D341Med (cell line): Measurements from ENCODE around the gene GLYATL3.
A peak's percentile ranks its signal among the peaks of the same experiment; 100 is the strongest.
"Not testable (repeated sequence)": the region's sequence is repeated elsewhere in the genome, so short reads cannot be mapped to it uniquely, and the experiment has no call there.

Experiments used
- DNase-seq: peaks from one replicate; pipeline ENCODE4 v3.0.0; 2012; ENCODE audit warnings: low spot score

The GLYATL3 gene

DNA sequence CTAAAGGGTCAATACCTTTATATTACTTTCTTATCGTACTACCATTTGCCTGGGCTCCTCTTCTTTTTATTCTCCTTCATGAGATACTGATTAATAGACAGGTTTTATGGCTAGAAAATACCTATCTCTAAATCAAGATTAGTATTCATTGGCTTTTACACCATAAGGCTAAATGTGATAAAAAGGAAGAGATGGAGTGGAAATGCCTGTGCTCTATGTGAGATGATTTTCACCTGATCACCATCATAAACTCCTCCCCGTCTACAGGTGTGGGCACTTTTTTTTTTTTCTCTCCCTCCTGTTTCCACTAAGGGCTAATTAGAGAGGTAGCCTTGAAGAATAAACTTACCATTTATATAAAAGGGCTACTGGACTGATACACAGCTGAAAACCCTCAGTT lies at the start of gene GLYATL3:
GLYATL3 (plus strand) TSS at position 301 of the 400 bp plus-strand sequence. CDS start 12,068 bp downstream, outside the sequence.
- no peak for DNase-seq

DNA sequence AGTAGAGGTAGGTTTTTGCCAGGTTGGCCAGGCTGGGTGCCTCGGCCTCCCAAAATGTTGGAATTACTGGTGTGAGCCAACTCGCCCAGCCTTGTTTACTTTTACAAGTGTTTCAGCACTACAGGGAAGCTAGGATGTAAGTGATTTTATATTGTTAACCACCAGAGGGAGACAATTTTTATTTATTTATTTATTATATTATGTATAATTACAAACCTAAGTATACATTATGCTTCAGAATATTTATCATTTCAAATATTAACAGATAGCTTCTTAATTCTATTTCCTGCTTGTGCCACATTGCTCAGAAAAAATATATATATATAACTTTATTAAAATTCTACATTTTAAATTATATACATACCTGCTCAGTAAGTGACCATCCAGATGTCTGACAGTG lies 46.5 kb upstream of the GLYATL3 start:
- DNase-seq, result peak; percentile 18

DNA sequence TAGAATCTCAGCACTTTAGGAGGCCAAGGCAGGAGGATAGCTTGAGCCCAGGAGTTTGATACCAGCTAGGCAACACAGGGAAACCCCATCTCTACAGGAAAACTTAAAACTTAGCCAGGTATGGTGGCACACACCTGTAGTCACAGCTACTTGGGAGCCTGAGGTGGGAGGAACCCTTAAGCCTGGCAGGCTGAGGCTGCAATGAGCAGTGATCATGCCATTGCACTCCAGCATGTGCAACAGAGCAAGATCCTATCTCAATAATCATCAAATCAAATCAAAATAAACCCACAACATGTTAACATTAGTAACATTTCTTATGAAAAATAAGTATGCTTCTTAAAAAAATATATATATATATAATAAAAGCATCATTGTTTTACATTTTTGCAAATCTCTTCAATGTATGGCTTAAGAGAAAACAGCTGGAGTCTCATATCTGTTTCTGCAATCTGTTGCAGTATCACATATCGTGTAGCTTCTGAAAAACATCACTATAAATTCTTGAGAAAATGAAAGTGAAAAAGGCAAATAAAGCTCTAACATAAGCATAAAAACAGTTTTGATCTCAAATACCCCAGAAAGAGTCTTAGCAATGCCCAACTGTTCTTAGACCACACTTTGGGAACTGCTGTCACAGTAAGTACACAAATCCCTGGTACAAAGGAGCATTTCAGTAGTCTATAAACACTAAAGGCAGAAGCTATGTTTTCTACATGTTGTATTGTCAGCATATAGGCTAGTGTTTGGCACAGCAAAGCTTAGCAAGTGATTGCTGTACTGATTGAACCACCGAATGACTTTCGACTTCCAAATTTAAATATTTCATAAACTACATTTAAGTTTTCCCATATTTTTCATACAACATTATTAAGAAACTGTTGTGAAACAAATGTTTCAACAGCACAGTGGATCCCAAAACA lies 44.7 kb upstream of the GLYATL3 start:
- no peak for DNase-seq

DNA sequence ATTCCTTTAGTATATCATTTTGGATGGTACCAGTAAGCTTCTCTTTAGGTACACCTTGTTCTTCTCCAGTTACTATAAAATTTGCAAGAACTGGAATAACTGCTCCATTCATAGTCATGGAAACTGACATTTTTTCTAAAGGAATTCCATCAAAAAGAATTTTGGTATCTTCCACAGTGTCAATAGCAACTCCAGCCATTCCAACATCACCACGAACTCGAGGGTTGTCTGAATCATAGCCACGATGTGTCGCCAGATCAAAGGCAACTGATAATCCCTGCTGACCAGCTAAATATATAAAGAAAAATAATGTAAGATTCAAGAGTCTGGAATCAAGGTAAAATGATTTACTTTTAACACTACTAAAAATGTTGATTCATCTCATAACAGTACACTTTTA lies 42.0 kb upstream of the GLYATL3 start:
- no peak for DNase-seq

DNA sequence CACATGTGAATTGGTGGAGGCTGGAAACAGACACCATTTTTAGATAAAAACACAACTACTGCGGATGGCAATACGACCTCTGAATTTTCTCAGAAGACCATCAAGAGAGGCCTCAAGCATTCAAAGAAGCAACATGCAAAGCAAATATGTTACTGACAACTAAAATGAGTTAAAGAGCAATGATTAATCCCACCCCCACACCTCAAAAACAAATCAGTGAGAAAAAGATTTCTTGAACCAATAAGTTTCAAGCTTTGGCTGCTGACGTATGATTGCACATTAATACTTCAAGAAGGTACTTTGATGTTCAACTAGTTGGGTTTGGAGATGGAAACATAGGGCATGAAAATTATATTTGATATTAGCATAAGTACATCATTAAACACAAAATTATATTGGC lies 37.7 kb upstream of the GLYATL3 start:
- DNase-seq, result no peak

DNA sequence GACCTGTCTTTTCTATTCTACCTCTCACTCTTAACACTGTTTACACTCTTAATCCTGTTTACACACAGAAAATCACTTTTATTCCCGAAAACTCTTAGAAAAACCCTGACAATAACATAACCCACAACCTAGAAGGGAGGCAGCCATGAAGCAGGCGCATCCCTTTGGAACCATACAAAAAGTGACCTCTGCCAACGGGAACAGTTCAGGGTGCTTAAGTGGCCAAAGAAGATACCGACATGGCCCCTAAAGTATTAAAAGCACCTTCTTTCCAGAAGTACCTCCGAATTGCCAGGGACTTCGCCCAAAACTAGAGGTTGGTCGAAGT lies 37.2 kb upstream of the GLYATL3 start:
- peak; percentile 19 for DNase-seq

DNA sequence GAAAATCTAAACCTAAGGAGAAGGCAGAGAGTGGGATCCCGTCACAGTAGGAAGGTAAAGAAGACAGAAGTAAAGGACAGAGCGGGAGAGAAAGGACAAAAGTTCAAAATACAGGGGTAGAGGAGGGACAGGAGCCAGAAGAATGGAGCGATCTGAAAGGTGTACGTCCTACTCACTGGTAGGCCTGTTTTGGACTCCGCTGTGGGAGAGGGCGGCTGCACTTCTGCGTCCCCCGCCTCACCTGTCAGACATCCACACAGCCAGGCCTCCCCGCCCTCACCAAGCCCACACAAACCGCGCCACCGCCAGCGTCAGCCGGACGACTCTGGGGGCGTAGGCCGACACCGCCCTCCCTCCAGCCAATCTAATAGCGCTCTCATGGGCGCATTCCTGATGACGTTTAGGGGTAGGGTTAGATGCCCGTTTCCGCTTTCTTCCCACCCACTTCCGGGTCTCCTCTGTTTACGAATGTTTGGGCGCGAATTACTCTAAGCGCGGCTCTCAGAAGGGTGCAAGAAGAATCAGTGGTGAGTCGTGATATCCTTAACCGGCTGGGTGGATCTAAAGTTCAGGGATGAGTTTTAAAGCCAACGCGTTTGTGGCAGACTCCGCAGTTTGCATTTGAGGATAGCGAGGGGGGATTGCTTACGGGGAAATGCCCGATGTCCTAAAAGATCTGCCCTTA lies 36.7 kb upstream of the GLYATL3 start, which contains the start of the genes CENPQ and MMUT:
CENPQ (plus strand) TSS at position 444 of the 685 bp plus-strand sequence. CDS start 6,807 bp downstream, outside the sequence.
MMUT (minus strand) TSS at position 327 of the 685 bp plus-strand sequence. CDS start 3,787 bp downstream, outside the sequence.
- DNase-seq, result peak; percentile 94

DNA sequence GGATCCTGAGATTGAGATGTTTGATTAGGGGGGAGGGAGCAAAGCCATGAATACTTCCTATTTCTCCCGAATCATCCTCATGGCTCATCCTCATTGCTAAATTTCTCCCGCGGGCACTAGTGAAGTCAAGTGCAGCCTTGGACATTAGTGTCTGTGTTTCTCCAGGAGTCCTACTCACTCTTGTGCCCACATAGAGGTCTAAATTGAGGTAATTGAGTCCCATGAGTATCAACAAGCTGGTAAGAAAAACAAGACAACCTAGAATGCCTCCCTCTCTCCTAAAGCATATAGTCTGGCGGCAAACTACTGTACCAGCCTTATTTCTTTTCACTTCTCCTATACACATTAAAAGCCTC lies 36.1 kb upstream of the GLYATL3 start:
- DNase-seq, result peak; percentile 14

DNA sequence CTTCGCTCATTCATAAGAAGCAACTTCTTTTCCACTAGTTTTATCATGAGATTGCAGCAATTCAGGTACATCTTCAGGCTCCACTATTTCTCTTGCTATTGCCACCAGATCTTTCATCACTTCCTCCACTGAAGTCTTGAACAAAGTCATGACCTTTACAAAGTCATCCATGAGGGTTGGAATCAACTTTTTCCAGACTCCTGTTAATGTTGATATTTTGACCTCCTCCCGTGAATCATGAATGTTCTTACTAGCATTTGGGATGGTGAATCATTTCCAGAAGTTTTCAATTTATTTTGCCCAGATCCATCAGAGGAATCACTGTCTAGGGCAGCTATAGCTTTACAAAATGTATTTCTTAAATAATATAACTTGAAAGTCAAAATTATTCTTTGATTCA lies 35.0 kb upstream of the GLYATL3 start:
- DNase-seq, result no peak

DNA sequence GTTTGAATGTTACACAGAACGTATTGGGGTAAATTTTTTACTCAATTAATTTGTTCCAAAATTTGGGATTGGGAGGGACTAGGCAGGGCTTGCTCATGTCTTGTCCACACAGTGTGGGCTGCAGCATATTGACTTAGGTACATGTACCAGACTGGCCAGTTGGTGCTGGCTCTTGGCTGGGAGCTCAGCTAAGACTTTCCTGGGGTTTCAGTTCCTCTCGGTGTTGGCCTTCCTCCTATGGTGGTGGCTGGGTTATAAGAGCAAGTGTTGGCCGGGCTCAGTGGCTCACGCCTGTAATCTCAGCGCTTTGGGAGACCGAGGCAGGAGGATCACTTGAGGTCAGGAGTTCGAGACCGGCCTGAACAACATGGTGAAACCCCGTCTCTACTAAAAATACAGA lies 31.7 kb upstream of the GLYATL3 start:
- no peak for DNase-seq

DNA sequence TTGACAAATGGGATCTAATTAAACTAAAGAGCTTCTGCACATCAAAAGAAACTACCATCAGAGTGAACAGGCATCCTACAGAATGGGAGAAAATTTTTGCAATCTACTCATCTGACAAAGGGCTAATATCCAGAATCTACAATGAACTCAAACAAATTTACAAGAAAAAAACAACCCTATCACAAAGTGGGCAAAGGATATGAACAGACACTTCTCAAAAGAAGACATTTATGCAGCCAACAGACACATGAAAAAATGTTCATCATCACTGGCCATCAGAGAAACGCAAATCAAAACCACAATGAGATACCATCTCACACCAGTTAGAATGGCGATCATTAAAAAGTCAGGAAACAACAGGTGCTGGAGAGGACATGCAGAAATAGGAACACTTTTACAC lies 23.2 kb upstream of the GLYATL3 start:
- not testable (repeated sequence) for DNase-seq

DNA sequence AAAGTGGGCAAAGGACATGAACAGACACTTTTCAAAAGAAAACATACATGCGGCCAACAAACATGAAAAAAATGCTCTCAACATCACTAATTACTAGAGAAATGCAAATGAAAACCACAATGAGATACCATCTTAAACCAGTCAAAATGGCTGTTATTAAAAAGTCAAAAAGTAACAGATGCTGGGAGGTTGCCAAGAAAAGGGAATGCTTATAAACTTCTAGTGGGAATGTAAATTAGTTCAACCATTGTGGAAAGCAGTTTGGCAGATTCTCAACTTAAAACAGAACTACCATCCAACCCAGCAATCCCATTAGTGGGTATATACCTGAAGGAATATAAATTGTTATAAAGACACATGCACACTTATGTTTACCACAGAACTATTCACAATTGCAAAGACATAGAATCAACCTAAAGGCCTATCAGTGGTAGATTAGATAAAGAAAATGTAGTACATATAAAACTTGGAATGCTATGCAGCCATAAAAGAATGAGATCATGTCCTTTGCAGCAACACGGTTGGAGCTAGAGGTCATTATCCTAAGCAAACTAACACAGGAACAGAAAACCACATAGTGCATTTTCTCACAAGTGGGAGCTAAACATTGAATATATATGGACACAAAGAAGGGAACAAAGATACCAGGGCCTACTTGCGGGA lies 20.3 kb upstream of the GLYATL3 start:
- DNase-seq, result no peak

DNA sequence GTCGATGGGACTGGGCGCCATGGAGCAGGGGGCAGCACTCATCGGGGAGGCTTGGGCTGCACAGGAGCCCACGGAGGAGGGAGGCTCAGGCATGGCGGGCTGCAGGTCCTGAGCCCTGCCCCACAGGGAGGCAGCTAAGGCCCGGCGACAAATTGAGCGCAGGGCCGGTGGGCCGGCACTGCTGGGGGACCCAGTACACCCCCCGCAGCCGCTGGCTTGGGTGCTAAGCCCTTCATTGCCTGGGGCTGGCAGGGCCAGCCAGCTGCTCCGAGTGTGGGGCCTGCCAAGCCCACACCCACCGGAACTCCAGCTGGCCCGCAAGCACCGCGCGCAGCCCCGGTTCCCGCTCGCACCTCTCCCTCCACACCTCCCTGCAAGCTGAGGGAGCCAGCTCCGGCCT lies 17.9 kb upstream of the GLYATL3 start:
- not testable (repeated sequence) for DNase-seq

DNA sequence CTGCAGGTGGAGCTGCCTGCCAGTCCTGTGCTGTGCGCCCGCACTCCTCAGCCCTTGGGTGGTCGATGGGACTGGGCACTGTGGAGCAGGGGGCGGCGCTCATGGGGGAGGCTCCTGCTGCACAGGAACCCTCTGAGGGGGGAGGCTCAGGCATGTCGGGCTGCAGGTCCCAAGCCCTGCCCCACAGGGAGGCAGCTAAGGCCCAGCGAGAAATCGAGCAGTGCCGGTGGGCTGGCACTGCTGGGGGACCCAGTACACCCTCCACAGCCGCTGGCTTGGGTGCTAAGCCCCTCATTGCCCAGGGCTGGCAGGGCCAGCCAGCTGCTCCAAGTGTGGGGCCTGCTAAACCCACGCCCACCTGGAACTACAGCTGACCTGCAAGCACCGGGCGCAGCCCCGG lies 16.3 kb upstream of the GLYATL3 start:
- DNase-seq, result not testable (repeated sequence)

DNA sequence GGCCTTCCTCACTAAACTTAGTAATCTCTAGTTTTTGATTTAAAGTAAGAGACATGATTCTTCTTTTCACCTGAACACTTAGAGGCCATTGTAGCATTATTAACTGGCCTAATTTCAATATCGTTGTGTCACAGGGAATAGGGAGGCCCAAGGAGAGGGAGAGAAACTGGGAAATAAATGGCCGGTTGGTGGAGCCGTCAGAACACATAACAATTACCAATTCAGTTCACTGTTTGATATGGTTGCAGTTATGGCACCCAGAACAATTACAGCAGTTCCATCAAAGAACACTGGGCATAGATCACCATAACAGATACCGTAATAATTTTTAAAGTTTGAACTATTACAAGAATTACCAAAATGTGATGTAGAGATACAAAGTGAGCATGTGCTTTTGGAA lies 9.1 kb upstream of the GLYATL3 start:
- DNase-seq, result no peak

DNA sequence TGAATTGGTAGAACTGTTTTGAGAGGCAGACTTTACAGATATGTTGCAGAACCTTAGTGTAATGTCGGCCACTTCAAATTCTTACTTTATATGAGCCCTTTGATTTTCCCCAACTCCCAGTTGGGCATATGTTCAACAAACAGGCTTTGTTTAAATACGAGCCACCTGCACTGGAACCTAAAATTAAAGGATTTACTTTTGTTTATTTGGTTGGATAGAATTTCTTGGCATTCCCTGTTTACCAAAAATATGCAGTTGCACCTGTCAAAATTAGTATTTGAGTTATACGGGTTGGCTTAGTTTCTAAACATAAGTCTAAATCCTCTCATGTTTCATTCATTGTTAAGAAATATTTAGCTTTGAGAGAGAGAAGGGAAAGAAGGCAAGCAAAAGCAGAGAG lies 2.4 kb upstream of the GLYATL3 start:
- DNase-seq, result no peak

DNA sequence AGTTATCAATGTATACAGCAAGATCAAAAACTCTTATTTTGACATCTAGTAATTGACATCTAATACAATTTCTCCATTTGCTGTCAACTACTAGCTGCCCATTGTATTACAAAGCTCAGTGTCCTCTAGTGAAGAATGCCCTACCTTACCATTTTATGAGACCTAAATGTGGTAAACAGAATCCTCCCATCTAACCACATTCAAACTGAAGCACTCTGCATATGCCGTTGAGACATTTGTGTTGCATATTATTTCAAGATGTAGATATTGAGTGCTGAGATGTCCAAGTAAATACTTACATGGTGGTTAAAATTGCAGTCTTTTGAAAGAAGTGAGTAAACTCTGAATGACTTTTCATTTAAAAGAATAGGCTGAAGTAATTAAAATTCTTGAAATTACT lies 597 bp upstream of the GLYATL3 start:
- no peak for DNase-seq

DNA sequence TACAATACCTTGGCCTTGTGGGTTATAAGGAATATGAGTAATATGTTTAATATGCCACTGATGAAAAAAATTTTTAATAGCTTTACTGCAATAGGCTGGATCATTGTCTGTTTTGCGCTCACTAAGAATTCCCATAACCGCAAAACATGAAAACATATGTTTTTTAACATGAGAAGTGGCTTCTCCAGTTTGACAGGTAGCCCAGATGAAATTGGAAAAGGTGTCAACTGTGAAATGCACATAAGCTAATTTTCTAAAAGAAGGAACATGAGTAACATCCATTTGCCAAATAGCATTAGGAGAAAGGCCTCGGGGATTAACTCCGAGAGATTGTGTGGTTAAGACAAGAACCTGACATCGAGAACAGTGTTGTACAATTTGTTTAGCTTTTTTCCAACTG lies 4.9 kb downstream of the GLYATL3 start:
- DNase-seq, result no peak

DNA sequence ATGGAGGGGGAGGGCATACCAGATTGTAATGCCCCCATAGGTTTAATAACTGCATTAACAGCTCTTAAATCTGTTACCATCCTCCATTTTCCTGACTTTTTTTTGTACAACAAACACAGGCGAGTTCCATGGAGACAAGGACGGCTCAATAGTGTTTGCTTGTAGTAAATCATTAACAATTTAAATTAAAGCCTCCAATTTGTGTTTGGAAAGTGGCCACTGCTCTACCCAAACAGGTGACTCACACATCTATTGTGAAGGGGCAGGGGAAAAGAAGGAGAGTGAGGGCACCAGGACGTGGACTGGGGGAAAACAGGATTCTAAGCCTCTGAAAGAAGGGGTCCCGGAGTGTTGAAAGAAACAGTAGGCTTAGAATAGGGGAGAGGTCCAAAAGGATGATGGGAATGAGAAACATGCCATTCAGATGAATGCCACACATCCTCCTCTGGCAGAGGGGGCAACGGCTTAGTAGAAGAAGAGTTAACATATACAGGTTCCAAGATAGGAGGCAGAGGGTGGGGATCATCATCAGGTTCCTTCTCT lies 6.9 kb downstream of the GLYATL3 start:
- DNase-seq, result no peak

DNA sequence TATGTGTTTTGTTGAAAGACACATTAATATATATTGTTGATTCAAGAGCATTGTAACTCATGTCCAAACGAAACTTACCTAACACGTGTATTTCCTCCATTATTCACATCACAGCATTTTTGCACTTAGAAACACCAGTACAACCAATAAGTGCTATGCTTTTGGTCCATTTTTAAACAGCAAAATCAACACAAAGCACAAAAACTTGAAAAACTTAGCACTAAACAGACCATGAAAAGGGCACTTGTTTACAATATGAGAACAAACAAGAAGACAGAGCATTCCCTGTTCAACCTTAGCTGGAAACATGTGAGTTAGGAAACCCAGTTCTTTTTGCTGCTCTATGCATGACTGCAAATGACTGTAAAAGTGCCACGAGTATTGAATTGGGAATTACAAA lies 9.6 kb downstream of the GLYATL3 start:
- DNase-seq, result no peak

DNA sequence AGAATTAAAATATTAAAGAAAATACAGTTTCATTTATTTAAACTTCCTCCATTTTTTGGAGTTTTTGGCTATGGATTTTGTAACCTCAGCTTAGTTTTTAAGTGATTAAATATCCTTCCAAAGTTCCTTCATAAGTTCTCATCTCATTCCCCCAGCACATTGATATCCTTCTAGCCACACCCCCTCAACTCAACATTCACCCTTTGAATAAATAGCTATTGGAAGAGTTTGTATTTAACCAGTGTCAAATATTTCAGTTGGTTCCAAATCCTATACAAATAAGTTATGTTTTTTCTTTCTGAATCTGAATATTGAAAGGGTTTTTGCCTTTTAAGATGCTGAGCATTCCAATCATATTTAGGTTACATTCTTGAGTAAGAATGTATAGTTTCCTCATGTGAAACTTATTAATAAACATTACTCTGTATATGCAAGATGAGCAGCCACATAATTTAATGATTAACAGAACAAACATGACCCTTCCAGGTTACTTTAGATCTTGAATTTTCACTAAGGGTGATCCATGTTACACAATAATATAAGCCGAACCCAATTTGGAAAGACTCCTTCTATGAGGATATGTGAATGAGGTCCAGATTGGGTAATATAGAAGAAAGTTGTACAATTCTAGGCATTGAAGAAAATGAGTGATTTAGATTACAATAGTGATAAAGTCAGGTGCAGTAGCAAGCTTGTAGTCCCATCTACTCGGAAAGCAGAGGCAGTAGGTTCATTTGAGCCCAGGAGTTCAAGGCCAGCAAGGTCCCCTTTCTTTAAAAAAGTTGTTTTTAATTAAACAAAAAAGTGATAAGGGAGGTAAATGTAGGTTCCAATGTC lies 13.6 kb downstream of the GLYATL3 start:
- no peak for DNase-seq
